C4-2B (cell line): ENCODE measurements around the gene TMEM92.
"Not testable (repeated sequence)": the region's sequence is repeated elsewhere in the genome, so short reads cannot be mapped to it uniquely, and the experiment has no call there.

Source experiments
- H3K27ac ChIP-seq: fragments of 450-650 bp; 2 replicates; pipeline ENCODE4 v1.5.1; 2017
- ZFX ChIP-seq: fragments of 450-650 bp; IDR thresholded peaks from 2 replicates; pipeline ENCODE4 v1.6.1; 2017
- TF ChIP-seq, protein P1 (sequence below): fragments of 450-650 bp; conservative IDR thresholded peaks from 2 replicates; pipeline ENCODE4 v1.5.1; 2017; ENCODE audit warnings: mild to moderate bottlenecking

Gene TMEM92

DNA sequence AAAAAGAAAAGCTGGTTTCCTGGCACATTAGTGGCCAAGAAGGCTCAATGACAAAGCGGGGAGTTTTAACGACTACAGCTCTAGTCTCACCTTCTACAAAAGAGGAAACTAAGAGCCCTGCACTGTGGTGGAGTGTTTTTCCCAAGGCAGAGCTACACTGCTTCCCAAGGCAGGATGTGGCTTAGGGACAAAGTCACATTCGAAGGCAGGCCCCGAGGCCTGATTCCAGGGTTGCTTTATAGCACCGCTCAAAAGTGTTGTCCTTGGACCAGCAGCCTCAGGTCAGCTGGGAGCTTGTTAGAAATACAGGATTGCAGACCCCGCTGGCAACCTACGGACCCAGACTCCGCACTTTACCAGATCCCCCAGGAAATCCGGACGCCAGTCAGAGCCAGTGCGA, 23.8 kb downstream of the TMEM92 start:
- TF ChIP-seq, protein P1, sequence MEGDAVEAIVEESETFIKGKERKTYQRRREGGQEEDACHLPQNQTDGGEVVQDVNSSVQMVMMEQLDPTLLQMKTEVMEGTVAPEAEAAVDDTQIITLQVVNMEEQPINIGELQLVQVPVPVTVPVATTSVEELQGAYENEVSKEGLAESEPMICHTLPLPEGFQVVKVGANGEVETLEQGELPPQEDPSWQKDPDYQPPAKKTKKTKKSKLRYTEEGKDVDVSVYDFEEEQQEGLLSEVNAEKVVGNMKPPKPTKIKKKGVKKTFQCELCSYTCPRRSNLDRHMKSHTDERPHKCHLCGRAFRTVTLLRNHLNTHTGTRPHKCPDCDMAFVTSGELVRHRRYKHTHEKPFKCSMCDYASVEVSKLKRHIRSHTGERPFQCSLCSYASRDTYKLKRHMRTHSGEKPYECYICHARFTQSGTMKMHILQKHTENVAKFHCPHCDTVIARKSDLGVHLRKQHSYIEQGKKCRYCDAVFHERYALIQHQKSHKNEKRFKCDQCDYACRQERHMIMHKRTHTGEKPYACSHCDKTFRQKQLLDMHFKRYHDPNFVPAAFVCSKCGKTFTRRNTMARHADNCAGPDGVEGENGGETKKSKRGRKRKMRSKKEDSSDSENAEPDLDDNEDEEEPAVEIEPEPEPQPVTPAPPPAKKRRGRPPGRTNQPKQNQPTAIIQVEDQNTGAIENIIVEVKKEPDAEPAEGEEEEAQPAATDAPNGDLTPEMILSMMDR, result no peak
- TF ChIP-seq ZFX, result no peak
- H3K27ac ChIP-seq, result no peak overlapping the region

DNA sequence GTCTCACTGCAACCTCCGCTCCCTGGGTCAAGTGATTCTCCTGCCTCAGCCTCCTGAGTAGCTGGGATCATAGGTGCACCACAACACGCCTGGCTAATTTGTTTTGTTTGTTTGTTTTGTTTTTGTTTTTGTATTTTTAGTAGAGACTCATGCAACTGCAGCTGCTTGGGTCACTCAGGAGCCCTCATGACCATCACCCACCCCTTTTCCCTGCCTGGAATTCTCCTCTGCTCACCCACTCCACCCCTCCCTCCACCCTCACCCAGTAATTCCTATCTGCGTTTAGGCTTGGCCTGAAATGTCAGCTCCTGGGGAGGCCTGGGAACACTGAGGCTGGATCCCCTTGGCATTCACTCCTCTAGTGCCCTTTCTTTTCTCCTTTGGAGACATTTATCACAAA, 25.5 kb downstream of the TMEM92 start:
- TF ChIP-seq ZFX, result no peak
- TF ChIP-seq, protein P1, result no peak
- no peak overlapping the region for H3K27ac ChIP-seq

DNA sequence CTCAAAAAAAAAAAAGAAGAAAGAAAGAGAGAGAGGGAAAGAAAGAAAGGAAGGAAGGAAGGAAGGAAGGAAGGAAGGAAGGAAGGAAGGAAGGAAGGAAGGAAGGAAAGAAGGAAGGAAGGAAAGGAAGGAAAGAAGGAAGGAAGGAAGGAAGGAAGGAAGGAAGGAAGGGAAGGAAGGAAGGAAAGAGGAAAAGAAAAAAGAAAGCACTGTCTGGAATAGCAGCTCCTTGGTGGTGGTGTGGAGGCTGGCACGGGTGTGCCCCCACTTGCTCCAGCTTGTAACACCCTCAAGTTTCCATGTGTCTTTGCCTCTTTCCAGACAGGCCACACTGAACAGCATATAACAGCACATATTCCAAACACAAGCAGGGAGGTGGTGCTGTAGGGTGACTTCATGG, 26.6 kb downstream of the TMEM92 start:
- H3K27ac ChIP-seq, result not testable (repeated sequence)

DNA sequence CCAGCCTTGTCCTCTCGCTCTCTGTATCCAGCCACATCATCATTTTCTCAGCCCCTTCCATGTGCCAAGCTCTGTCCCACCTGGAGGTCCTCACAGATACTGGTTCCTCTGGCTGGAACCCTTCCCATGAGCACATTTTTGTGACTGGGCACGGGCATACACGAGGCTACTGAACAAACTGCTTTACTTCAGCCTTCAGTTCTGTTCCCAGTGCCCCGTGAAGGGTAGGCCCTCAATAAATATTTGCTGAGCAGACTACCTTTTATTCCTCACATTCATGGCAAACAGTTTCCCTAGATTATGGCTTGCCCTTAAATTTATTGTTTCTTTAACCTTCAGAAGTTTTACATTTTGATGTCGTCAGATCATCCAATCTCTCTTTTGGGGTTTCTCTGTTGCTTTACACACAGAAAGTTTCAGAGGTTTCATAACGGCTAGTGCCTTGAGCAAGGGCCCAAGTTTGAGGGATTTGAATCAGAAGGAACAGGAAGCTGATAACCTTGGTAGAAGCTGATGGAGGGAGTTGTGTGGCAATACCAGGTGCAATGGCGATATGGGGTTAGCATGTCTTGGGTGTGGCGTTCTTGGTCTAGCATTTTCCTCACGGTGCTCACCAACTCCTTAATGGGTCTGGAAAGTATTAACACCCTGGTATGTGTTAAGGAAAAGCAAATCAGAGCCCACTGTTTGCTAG, 27.8 kb downstream of the TMEM92 start:
- TF ChIP-seq ZFX, result no peak
- TF ChIP-seq, protein P1, result no peak
- no peak overlapping the region for H3K27ac ChIP-seq

DNA sequence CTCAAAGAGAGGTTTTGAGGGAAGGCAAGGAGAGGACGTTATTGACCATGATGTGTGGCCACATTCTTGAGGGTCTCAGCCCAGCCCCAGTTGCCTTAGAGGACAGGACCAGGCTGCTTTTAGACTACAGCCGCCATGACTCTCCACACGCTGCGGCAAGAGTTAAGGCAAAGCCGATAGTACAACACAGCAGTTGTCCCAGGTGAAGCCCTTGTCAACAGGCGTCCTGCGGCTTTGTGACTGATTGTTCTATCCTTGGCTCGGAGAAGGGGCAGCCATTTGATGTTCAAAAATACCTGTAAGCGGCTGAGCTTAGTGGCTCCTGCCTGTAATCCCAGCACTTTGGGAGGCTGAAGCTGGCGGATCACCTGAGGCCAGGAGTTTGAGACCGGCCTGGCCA, 28.8 kb downstream of the TMEM92 start:
- H3K27ac ChIP-seq, result no peak overlapping the region
- TF ChIP-seq, protein P1, result no peak
- TF ChIP-seq ZFX, result no peak

DNA sequence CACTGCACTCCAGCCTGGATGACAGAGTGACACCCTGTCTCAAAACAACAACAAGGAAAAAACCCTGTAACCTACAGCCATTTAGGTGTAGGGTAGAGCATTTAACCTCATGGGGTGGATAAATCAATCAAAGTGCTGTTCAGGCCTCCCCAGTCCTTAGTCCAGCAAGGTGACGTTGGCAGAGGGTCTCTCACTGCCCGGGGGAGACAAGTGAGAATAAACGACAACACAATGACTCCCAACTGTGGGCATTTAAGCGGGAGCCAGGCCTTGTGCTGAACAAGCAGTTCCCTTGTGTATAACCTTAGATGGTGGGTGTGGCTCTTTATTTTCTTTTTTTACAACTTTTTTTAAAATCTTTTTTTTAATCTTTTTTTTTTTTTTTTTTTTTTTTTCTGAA, 29.3 kb downstream of the TMEM92 start:
- no peak for TF ChIP-seq ZFX
- TF ChIP-seq, protein P1, result no peak
- H3K27ac ChIP-seq, result no peak overlapping the region

DNA sequence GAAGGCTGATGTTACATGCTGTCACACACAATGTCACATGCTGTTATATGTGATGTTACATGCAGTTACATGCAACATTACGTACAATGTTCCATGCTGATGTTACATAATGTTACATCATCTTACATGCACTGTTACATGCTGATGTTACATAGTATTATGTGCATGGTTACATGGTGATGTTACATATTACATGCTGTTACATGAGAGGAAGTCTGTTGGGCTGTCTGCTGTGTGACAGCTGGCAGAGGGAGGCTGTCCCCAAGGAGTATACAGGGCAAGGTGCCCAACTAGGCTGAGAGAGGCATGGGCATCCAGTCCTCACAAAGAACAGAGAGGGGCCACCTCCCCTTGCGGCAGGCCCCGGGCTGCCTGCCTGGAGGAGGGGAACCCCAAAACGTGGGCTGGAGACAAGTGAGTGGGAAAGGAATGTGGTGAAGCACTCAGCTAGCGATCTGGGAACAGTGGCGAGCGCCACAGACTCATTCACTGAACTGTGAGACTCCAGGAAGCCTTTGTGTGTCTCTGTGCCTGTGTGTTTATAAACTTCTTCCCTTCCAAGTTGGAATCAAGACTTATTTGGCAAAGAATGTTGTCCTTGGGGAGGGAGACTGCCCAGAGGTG, 30.6 kb downstream of the TMEM92 start:
- TF ChIP-seq, protein P1, result no peak
- no peak for TF ChIP-seq ZFX
- H3K27ac ChIP-seq, result 0 out of 2 replicates have a peak overlapping the region, but pooled peaks have one; percentile 10

DNA sequence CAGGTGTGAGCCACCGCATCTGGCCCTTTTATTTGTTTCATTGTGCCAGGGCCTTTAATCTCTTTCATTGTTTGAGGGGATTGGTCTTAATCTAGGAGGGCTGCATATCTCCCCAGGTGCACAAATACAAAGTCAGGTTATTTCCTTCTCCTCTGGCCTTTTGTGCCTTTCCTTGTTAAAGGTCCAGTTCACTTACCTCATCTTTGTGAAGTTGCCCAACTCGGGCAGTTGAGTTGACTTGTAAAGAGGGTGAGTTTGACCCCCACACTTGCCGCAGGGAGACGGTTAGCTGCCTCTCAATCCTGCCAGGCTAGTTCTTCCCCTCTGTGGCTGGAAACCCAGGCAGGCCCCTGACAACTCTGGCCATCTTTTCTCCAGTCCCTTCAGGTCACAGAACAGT, 33.4 kb downstream of the TMEM92 start:
- TF ChIP-seq, protein P1, result no peak
- TF ChIP-seq ZFX, result no peak
- H3K27ac ChIP-seq, result no peak overlapping the region
